Liver (tissue), 3 donors: Measurements from ENCODE around the gene PRIMA1.

Experiments
- ATF3 ChIP-seq: IDR thresholded peaks from 2 replicates; pipeline ENCODE4 v1.6.1; 2016; ENCODE audit warnings: antibody characterized with exemption
- GABPA ChIP-seq, 2 donors: IDR thresholded peaks in 1 of 2; conservative IDR thresholded peaks in 1 of 2; 2 replicates each; pipeline ENCODE4 v1.6.1; 2016; ENCODE audit warnings: antibody characterized with exemption in 2 of 2, mild to moderate bottlenecking in 1 of 2, moderate library complexity in 1 of 2
- RAD21 ChIP-seq, 2 donors: IDR thresholded peaks; 2 replicates each; pipeline ENCODE4 v1.6.1; 2016; ENCODE audit warnings: antibody characterized with exemption in 2 of 2, mild to moderate bottlenecking in 2 of 2
- TAF1 ChIP-seq: conservative IDR thresholded peaks from 2 replicates; pipeline ENCODE4 v1.6.1; 2016; ENCODE audit warnings: antibody characterized with exemption, mild to moderate bottlenecking
- TF ChIP-seq, protein P1 (sequence below): fragments of 150-350 bp; IDR thresholded peaks from 2 replicates; pipeline ENCODE4 v1.5.1; 2017; ENCODE audit warnings: improper control_type of control experiment, low read depth, low read length; ENCODE audit not compliant: missing input control
- donor health status: healthy.
- donor health status: healthy.

DNA sequence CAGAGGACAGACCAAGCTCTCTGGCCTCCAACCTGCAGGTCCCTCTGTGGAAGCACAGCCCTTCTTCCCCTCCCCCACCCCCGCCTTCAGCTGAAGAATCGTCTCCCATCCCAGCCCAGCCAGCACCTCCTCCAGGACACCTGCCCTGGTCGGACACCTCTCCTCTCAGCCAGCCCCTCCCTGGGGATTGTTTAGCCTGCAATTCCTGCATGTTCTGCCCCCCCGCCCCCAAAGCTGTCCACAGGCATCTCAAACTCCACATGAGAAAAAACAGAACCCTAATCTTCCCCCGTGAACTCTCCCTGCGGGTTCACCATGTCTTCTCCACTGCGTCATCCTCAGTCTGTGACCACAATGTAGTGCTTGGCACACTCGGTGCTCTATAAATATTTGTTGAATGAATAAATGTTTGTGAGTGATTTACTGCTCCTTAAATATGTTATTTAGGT, 24.1 kb downstream of the PRIMA1 start:
- TF ChIP-seq GABPA (IDR thresholded peaks at IDR 0.05 in 1 of 2, conservative IDR thresholded peaks at IDR 0.05 in 1 of 2) (no peak), RAD21 (IDR thresholded peaks at IDR 0.05) (no peak), ATF3 (no peak), TAF1 (no peak)
- TF ChIP-seq, protein P1, sequence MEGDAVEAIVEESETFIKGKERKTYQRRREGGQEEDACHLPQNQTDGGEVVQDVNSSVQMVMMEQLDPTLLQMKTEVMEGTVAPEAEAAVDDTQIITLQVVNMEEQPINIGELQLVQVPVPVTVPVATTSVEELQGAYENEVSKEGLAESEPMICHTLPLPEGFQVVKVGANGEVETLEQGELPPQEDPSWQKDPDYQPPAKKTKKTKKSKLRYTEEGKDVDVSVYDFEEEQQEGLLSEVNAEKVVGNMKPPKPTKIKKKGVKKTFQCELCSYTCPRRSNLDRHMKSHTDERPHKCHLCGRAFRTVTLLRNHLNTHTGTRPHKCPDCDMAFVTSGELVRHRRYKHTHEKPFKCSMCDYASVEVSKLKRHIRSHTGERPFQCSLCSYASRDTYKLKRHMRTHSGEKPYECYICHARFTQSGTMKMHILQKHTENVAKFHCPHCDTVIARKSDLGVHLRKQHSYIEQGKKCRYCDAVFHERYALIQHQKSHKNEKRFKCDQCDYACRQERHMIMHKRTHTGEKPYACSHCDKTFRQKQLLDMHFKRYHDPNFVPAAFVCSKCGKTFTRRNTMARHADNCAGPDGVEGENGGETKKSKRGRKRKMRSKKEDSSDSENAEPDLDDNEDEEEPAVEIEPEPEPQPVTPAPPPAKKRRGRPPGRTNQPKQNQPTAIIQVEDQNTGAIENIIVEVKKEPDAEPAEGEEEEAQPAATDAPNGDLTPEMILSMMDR: no peak
